Skeletal muscle satellite cell (primary cell): ENCODE results near the gene MOCS3.

Experiments
- H3K27me3 ChIP-seq: 2 replicates; pipeline ENCODE4 v1.7.0; 2013; ENCODE audit warnings: low read length; ENCODE audit not compliant: control insufficient read depth, insufficient read depth
- H3K36me3 ChIP-seq: 2 replicates; pipeline ENCODE4 v1.7.0; 2013; ENCODE audit warnings: mild to moderate bottlenecking, control low read depth, low read length; ENCODE audit not compliant: insufficient read depth
- H3K4me1 ChIP-seq: 2 replicates; pipeline ENCODE4 v1.7.0; 2013; ENCODE audit warnings: low read length; ENCODE audit not compliant: control insufficient read depth, insufficient read depth
- H3K4me2 ChIP-seq: 2 replicates; pipeline ENCODE4 v1.7.0; 2013; ENCODE audit warnings: mild to moderate bottlenecking, low read length
- H3K4me3 ChIP-seq: 2 replicates; pipeline ENCODE4 v1.7.0; 2013; ENCODE audit warnings: low read length
- H3K9ac ChIP-seq: 2 replicates; pipeline ENCODE4 v1.7.0; 2013; ENCODE audit warnings: mild to moderate bottlenecking, low read depth, low read length, moderate library complexity
- H3K9me3 ChIP-seq: replicated peaks from 2 replicates; pipeline ENCODE4 v1.7.0; 2013; ENCODE audit warnings: mild to moderate bottlenecking, control low read depth, low read length

The MOCS3 gene

GRCh38 chr20:51004781-51005180, 46.2 kb downstream of the MOCS3 start:
- no peaks in the 10 kb centered on the region for H3K4me1 ChIP-seq
- H3K9me3 ChIP-seq = no peaks in the 10 kb centered on the region
- no peak overlapping the region for H3K4me2 ChIP-seq
- no peak overlapping the region for H3K9ac ChIP-seq
- H3K27me3 ChIP-seq = peaks cover 9% of the 10 kb centered on the region
- no peak overlapping the region for H3K4me3 ChIP-seq
- H3K36me3 ChIP-seq = no peaks in the 10 kb centered on the region

- Histone ChIP-seq H3K4me2 (no peak overlapping the region), H3K4me1 (no peaks in the 10 kb centered on the region), H3K27me3 (peaks cover 9% of the 10 kb centered on the region), H3K4me3 (no peak overlapping the region), H3K9ac (no peak overlapping the region), H3K9me3 (no peaks in the 10 kb centered on the region), H3K36me3 (no peaks in the 10 kb centered on the region)
These were observed 46.6 kb downstream of the MOCS3 start for GRCh38 chr20:51005214-51005613.

GRCh38 chr20:51008718-51009117, 50.1 kb downstream of the MOCS3 start:
- H3K27me3 ChIP-seq = peaks cover 8% of the 10 kb centered on the region

GRCh38 chr20:51009303-51010042, 50.9 kb downstream of the MOCS3 start:
- Histone ChIP-seq H3K4me2 (no peak overlapping the region), H3K4me1 (peaks cover 9% of the 10 kb centered on the region), H3K4me3 (no peak overlapping the region), H3K27me3 (peaks cover 15% of the 10 kb centered on the region), H3K36me3 (no peaks in the 10 kb centered on the region), H3K9me3 (no peaks in the 10 kb centered on the region), H3K9ac (no peak overlapping the region)

More at GRCh38 chr20:51008718-51009117, 50.1 kb downstream of the MOCS3 start:
- no peak overlapping the region for H3K4me3 ChIP-seq
- no peak overlapping the region for H3K4me2 ChIP-seq
- H3K9me3 ChIP-seq = no peaks in the 10 kb centered on the region
- H3K4me1 ChIP-seq = peaks cover 9% of the 10 kb centered on the region
- no peak overlapping the region for H3K9ac ChIP-seq
- H3K36me3 ChIP-seq = no peaks in the 10 kb centered on the region

- no peak overlapping the region for H3K9ac ChIP-seq
- H3K36me3 ChIP-seq = no peaks in the 10 kb centered on the region
- no peak overlapping the region for H3K4me3 ChIP-seq
- no peaks in the 10 kb centered on the region for H3K9me3 ChIP-seq
- peaks cover 9% of the 10 kb centered on the region for H3K4me1 ChIP-seq
- H3K4me2 ChIP-seq = no peak overlapping the region
- H3K27me3 ChIP-seq = peaks cover 15% of the 10 kb centered on the region
These were observed 51.4 kb downstream of the MOCS3 start for GRCh38 chr20:51010043-51010365.

GRCh38 chr20:51010932-51011331, 52.3 kb downstream of the MOCS3 start:
- H3K4me1 ChIP-seq = peaks cover 9% of the 10 kb centered on the region

GRCh38 chr20:51011479-51011878, 52.9 kb downstream of the MOCS3 start:
- H3K4me3 ChIP-seq = no peak overlapping the region
- no peaks in the 10 kb centered on the region for H3K36me3 ChIP-seq
- H3K9ac ChIP-seq = no peak overlapping the region
- H3K4me1 ChIP-seq = peaks cover 9% of the 10 kb centered on the region
- no peak overlapping the region for H3K4me2 ChIP-seq
- no peaks in the 10 kb centered on the region for H3K9me3 ChIP-seq
- peaks cover 12% of the 10 kb centered on the region for H3K27me3 ChIP-seq

More at GRCh38 chr20:51010932-51011331, 52.3 kb downstream of the MOCS3 start:
- Histone ChIP-seq H3K9ac (no peak overlapping the region), H3K4me3 (no peak overlapping the region), H3K36me3 (no peaks in the 10 kb centered on the region), H3K9me3 (no peaks in the 10 kb centered on the region), H3K27me3 (peaks cover 12% of the 10 kb centered on the region), H3K4me2 (no peak overlapping the region)

GRCh38 chr20:51012357-51012756, 53.7 kb downstream of the MOCS3 start:
- H3K4me3 ChIP-seq = no peak overlapping the region
- peaks cover 9% of the 10 kb centered on the region for H3K4me1 ChIP-seq
- no peak overlapping the region for H3K4me2 ChIP-seq
- H3K27me3 ChIP-seq = peaks cover 12% of the 10 kb centered on the region
- no peaks in the 10 kb centered on the region for H3K36me3 ChIP-seq
- H3K9me3 ChIP-seq = no peaks in the 10 kb centered on the region
- no peak overlapping the region for H3K9ac ChIP-seq
